GM12875 (cell line): Measurements from ENCODE around the gene CLPTM1.
"Not testable (repeated sequence)": the region's sequence is repeated elsewhere in the genome, so short reads cannot be mapped to it uniquely, and the experiment has no call there.

Experiments used
- H3K4me3 ChIP-seq: one replicate; pipeline ENCODE4 v1.5.1; 2011; ENCODE audit warnings: low read depth, low read length, control low read depth
- TF ChIP-seq, protein P1 (sequence below): IDR thresholded peaks from 2 replicates; pipeline ENCODE4 v1.5.1; 2011; ENCODE audit warnings: low read depth, mild to moderate bottlenecking, control low read depth, inconsistent platforms, low read length, moderate library complexity, borderline replicate concordance; ENCODE audit not compliant: insufficient read depth

The CLPTM1 gene

DNA sequence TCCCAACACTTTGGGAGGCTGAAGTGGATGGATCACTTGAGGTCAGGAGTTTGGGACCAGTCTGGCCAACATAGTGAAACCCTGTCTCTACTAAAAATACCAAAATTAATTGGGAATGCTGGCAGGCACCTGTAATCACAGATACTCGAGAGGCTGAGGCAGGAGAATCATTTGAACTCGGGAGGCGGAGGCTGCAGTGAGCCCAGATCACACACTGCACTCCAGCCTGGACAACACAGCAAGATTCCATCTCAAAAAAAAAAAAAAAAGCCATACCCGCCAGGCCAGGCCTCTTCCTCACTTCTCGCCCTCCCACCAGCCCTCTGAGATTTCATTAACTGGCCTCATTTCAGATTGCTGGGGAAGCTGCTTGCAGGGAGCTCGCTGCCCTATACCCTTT is 38.3 kb downstream of the CLPTM1 start:
- TF ChIP-seq, protein P1, sequence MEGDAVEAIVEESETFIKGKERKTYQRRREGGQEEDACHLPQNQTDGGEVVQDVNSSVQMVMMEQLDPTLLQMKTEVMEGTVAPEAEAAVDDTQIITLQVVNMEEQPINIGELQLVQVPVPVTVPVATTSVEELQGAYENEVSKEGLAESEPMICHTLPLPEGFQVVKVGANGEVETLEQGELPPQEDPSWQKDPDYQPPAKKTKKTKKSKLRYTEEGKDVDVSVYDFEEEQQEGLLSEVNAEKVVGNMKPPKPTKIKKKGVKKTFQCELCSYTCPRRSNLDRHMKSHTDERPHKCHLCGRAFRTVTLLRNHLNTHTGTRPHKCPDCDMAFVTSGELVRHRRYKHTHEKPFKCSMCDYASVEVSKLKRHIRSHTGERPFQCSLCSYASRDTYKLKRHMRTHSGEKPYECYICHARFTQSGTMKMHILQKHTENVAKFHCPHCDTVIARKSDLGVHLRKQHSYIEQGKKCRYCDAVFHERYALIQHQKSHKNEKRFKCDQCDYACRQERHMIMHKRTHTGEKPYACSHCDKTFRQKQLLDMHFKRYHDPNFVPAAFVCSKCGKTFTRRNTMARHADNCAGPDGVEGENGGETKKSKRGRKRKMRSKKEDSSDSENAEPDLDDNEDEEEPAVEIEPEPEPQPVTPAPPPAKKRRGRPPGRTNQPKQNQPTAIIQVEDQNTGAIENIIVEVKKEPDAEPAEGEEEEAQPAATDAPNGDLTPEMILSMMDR = no peak
- H3K4me3 ChIP-seq = no peak overlapping the region

DNA sequence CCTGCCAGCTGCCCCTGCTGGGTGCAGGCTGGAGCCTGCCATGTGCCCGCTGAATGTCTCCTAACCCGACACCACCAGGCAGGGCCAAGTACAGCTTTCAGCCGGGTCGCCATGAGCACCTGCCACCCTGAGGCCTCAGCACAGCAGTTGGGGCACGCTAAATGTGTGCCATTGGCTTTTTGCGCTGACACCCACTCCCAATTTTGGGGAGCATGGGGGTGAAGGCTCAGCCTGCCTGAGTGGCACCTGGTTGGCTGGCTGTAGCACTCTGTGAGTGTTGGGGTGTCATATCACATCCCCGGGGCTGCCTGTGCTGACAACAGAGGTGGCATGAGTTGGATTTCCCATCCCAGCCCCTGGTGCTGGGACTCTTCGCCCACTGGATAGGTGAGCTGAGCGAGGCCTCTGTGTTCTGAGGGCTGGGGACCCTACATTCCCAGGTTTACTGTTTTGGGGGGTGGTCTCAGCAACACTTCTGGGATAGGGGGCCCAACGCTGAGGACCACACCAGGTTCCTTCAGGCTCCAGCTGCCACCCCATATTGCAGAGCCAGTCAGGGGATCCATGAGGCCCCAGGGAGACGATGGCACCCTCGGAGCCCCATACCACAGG is 38.9 kb downstream of the CLPTM1 start:
- H3K4me3 ChIP-seq = no peak overlapping the region
- TF ChIP-seq, protein P1 = no peak

DNA sequence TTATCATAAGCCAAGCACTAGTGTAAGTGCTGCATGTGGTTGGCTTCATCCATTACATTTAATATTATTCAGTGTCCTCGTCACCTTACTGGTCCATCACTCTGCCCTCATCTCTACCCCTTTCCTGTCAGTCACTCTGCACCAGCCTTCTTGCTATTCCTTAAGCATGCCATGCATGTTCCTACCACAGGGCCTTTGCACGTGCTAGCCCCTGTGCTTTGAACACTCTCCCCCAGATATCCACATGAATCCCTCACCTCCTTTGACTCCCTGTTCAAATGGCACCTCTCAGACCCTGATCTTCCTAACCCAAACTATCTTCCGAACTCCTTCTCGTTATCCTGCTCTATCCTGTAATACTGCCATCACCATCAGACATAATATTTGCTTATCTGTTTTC is 42.8 kb downstream of the CLPTM1 start:
- H3K4me3 ChIP-seq = no peak overlapping the region
- TF ChIP-seq, protein P1 = no peak

DNA sequence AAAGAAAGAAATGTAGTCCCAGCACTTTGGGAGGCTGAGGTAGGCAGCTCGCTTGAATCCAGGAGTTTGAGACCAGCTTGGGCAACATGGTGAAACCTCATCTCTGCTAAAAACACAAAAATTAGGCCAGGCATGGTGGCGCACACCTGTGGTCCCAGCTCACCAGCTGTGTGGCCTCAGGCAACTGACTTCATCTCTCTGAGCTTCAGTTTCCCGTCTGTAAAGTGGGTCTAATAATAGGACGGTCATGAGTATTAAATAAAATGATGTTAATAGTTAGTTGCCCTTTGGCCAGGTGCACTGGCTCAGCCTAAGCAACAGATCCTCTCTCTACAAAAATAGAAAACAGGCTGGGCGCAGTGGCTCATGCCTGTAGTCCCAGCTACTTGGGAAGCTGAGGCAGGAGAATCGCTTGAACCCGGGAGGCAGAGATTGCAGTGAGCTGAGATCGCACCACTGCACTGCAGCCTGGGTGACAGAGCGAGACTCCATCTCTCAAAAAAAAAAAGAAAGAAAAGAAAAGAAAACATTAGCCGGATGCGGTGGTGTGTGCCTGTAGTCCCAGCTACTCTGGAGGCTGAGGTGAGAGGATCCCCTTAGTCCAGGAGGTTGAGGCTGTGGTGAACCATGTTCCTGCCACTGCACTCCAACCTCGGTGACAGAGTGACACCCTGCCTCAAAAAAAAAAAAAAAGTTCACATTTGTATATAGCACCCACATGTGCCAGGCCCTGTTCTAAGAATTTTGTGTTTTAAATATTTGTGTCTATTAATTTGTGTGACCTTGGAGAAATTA is 44.1 kb downstream of the CLPTM1 start:
- H3K4me3 ChIP-seq = not testable (repeated sequence)

DNA sequence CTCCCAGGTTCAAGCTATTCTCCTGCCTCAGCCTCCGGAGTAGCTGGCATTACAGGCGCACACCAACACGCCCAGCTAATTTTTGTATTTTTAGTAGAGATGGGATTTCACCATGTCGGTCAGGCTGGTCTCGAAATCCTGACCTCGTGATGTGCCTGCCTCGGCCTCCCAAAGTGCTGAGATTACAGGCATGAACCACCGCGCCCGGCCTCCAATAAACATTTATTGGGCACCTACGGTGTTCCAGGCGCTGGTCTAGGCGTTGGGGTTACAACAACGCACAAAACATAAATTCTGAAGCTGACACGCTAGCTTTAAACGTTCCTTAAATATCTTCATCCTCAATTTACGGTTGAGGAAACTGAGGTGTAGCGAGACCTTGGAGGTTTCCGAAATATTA is 45.5 kb downstream of the CLPTM1 start:
- H3K4me3 ChIP-seq = not testable (repeated sequence)

DNA sequence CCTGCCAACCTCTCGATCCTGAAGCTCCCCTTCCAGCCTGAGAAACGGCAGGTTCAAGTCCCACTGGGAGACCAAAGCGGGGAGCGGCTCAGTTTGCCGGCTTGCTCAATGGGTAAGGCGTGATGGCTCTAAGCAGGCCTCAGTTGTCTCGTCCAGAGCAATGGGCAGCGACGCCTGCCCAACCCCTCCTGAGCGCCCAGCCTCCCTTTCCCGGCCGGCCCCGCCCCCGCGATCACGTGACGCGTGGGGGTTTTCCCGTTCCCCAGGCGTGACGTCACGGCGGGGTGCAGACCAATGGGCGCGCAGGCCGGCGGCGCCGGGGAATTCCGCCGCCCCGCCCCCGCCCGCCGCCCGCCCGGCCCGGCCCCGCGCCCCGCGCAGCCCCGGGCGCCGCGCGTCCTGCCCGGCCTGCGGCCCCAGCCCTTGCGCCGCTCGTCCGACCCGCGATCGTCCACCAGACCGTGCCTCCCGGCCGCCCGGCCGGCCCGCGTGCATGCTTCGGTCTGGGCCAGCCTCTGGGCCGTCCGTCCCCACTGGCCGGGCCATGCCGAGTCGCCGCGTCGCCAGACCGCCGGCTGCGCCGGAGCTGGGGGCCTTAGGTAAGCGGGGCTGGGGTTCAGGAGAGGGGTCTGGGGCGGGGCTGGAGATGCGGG is 46.0 kb downstream of the CLPTM1 start, which contains the start of gene RELB:
TSS of gene RELB (plus strand) at position 378 of the 653 bp plus-strand sequence. CDS start at position 494, 116 bp downstream.
- TF ChIP-seq, protein P1 = no peak
- H3K4me3 ChIP-seq = peak within 1 kb of the TSS; percentile 75

DNA sequence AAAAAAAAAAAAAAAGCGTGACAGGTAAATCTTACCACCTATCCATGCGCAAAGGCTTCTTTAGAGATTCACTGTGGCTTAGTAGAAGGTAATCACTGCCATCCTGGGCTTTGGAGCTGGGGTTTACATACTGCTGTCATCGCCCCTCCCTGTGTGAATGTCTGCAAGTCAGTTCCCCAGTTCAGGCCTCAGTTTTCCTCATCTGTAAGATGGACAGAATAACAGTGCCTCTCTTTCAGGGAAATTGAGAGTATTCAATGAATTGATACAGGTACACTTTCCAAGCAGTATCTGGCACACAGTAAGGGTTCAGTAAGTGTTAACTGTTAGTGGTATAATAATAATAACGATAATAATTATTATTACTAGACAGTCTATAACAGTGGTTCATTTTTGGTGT is 48.3 kb downstream of the CLPTM1 start:
- no peak overlapping the region for H3K4me3 ChIP-seq

More for the DNA sequence above, 48.3 kb downstream of the CLPTM1 start:
- TF ChIP-seq, protein P1 = no peak
